Uterus (tissue), 2 donors: Measurements from ENCODE around the gene POMT2.

Experiments used
- POLR2A ChIP-seq, 2 donors: fragments of 450-650 bp; IDR thresholded peaks; one replicate each; pipeline ENCODE4 v1.6.1; 2016; ENCODE audit warnings: antibody characterized with exemption in 2 of 2, mild to moderate bottlenecking in 1 of 2, moderate library complexity in 1 of 2
- TF ChIP-seq, protein P1 (sequence below), 4 experiments: fragments of 200-600 bp in 2 of 4; fragments of 450-650 bp in 2 of 4; sonication (generic) in 2 of 4; IDR thresholded peaks; one replicate each; pipeline ENCODE4 v1.5.1; 2016 to 2019; ENCODE audit warnings: antibody characterized with exemption in 4 of 4, mild to moderate bottlenecking in 2 of 4, moderate library complexity in 1 of 4

DNA sequence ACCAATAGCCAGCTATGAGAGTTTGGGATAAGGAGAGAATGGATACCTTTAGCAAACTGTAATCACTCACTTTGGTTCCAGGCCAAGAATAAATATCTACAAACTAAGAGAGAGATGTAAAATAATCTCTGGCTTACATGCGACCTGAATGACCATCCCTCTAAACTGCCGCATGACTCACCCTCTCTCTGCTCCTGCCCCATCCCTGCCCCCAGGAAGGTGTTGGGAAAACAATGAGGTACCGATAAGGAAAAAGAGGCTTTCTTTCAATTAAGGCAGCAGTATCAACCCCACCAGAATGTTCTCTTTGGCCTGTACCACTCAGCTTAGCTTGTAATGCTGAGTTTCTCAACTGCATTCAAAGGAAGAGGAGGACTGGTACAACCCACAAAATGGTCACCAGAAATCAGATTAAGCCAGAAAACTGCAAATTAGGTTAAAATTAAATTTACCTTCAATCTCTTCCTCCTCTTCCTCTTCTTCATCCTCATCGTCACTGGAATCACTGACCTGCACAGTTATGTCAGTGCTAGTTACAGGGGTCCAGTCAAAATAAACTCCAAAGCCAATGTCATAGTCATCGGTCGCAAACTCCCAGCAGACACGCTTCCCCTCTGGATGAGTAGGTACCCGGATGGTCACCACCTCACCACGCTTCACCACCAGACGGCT is 22.2 kb upstream of the POMT2 start:
- TF ChIP-seq, protein P1, sequence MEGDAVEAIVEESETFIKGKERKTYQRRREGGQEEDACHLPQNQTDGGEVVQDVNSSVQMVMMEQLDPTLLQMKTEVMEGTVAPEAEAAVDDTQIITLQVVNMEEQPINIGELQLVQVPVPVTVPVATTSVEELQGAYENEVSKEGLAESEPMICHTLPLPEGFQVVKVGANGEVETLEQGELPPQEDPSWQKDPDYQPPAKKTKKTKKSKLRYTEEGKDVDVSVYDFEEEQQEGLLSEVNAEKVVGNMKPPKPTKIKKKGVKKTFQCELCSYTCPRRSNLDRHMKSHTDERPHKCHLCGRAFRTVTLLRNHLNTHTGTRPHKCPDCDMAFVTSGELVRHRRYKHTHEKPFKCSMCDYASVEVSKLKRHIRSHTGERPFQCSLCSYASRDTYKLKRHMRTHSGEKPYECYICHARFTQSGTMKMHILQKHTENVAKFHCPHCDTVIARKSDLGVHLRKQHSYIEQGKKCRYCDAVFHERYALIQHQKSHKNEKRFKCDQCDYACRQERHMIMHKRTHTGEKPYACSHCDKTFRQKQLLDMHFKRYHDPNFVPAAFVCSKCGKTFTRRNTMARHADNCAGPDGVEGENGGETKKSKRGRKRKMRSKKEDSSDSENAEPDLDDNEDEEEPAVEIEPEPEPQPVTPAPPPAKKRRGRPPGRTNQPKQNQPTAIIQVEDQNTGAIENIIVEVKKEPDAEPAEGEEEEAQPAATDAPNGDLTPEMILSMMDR (IDR thresholded peaks at IDR 0.05): no peak
- no peak for TF ChIP-seq POLR2A (IDR thresholded peaks at IDR 0.05)
